IMR-90 (cell line): ENCODE results near the gene DHFR. TPM values are rescaled to one million over a fixed set of nuclear protein-coding genes. Genes with fewer than 3 reads are reported as not detected.

Source experiments
- ATAC-seq: fragments of 200-7000 bp; cut with Tn5 transposase; 2 replicates; pipeline ENCODE4 v1.9.1; 2020; ENCODE audit warnings: low read depth, mild to moderate bottlenecking, moderate library complexity
- BruUV-seq: library from RNA; stranded (reverse); fragments of 400-500 nt; replicated peaks from 2 replicates; lab custom pipeline; 2021; lab: Mats Ljungman, UMichigan
- CTCF ChIA-PET: fragments of 300-600 bp; formaldehyde crosslinking; extraction: SDS; loops from one replicate; lab custom pipeline; 2021; ENCODE audit warnings: antibody characterized with exemption; lab: Yijun Ruan, JAX
- POLR2A ChIA-PET: fragments of 300-600 bp; sonication (Branson Sonifier 250); formaldehyde crosslinking; loops from one replicate; lab custom pipeline; 2022; ENCODE audit warnings: antibody characterized with exemption; ENCODE audit not compliant: unreplicated experiment; lab: Charles Lee
- DNase-seq: peaks from one replicate; pipeline ENCODE4 v3.0.0; 2013
- H2AFZ ChIP-seq: replicated peaks from 2 replicates; pipeline ENCODE3; 2013; ENCODE audit warnings: low read length, mild to moderate bottlenecking; ENCODE audit not compliant: poor library complexity
- H2AK5ac ChIP-seq: 2 replicates; pipeline ENCODE4 v1.6.1; 2013; ENCODE audit warnings: low read depth, low read length, inconsistent platforms
- H2AK9ac ChIP-seq: replicated peaks from 2 replicates; pipeline ENCODE3; 2013; ENCODE audit warnings: mild to moderate bottlenecking, low read depth, low read length, moderate library complexity; ENCODE audit not compliant: poor library complexity
- H2BK120ac ChIP-seq: 2 replicates; pipeline ENCODE4 v1.6.1; 2013; ENCODE audit warnings: low read depth, low read length, inconsistent platforms
- H2BK15ac ChIP-seq: 3 replicates; pipeline ENCODE4 v1.6.1; 2013; ENCODE audit warnings: low read depth, low read length, inconsistent platforms
- H2BK20ac ChIP-seq: 2 replicates; pipeline ENCODE4 v1.6.1; 2013; ENCODE audit warnings: low read depth, mild to moderate bottlenecking, inconsistent platforms, low read length, moderate library complexity
- H2BK5ac ChIP-seq: 2 replicates; pipeline ENCODE4 v1.6.1; 2013; ENCODE audit warnings: mild to moderate bottlenecking, low read depth, low read length, inconsistent platforms; ENCODE audit not compliant: poor library complexity, severe bottlenecking
- H3K14ac ChIP-seq: replicated peaks from 2 replicates; pipeline ENCODE4 v1.6.1; 2013; ENCODE audit warnings: low read depth, low read length, inconsistent platforms
- H3K18ac ChIP-seq: 2 replicates; pipeline ENCODE4 v1.6.1; 2013; ENCODE audit warnings: low read depth, low read length, control low read depth
- H3K23ac ChIP-seq: 2 replicates; pipeline ENCODE4 v1.6.1; 2013; ENCODE audit warnings: low read depth, low read length, inconsistent platforms
- H3K27ac ChIP-seq: 2 replicates; pipeline ENCODE4 v1.5.1; 2013; ENCODE audit warnings: mild to moderate bottlenecking, control low read depth, low read length; ENCODE audit not compliant: insufficient read depth
- H3K27me3 ChIP-seq: 2 replicates; pipeline ENCODE4 v1.6.1; 2013; ENCODE audit warnings: low read length; ENCODE audit not compliant: control insufficient read depth, insufficient read depth
- H3K36me3 ChIP-seq: 2 replicates; pipeline ENCODE4 v1.6.1; 2013; ENCODE audit warnings: low read length, mixed read lengths; ENCODE audit not compliant: control insufficient read depth, insufficient read depth
- H3K4ac ChIP-seq: 2 replicates; pipeline ENCODE4 v1.6.1; 2013; ENCODE audit warnings: low read depth, low read length, inconsistent platforms
- H3K4me1 ChIP-seq: 2 replicates; pipeline ENCODE4 v1.6.1; 2013; ENCODE audit warnings: low read length, mixed read lengths; ENCODE audit not compliant: control insufficient read depth, insufficient read depth
- H3K4me2 ChIP-seq: 2 replicates; pipeline ENCODE4 v1.6.1; 2013; ENCODE audit warnings: low read depth, mild to moderate bottlenecking, control low read depth, low read length, moderate library complexity
- H3K4me3 ChIP-seq: 2 replicates; pipeline ENCODE4 v1.5.1; 2013; ENCODE audit warnings: low read depth, mild to moderate bottlenecking, control low read depth, low read length, moderate library complexity; ENCODE audit not compliant: insufficient read depth
- H3K56ac ChIP-seq: 2 replicates; pipeline ENCODE4 v1.6.1; 2013; ENCODE audit warnings: low read length, inconsistent platforms; ENCODE audit not compliant: insufficient read depth; ENCODE audit errors: extremely low read depth
- H3K79me1 ChIP-seq, 2 experiments: 2 replicates each; pipeline ENCODE4 v1.6.1; 2013; ENCODE audit warnings: low read length in 2 of 2, inconsistent platforms in 1 of 2, low read depth in 1 of 2
- H3K9ac ChIP-seq: 2 replicates; pipeline ENCODE4 v1.6.1; 2013; ENCODE audit warnings: low read depth, low read length, control low read depth
- H3K9me1 ChIP-seq: 2 replicates; pipeline ENCODE4 v1.6.1; 2013; ENCODE audit warnings: low read length, inconsistent platforms; ENCODE audit not compliant: insufficient read depth
- H3K9me3 ChIP-seq: 2 replicates; pipeline ENCODE4 v1.6.1; 2013; ENCODE audit warnings: low read length; ENCODE audit not compliant: control insufficient read depth, insufficient read depth
- H4K20me1 ChIP-seq: 2 replicates; pipeline ENCODE4 v1.6.1; 2013; ENCODE audit warnings: low read length, inconsistent platforms; ENCODE audit not compliant: insufficient read depth
- H4K5ac ChIP-seq: 2 replicates; pipeline ENCODE4 v1.6.1; 2013; ENCODE audit warnings: mild to moderate bottlenecking, low read depth, low read length, control low read depth
- H4K8ac ChIP-seq, 2 experiments: 2 replicates each; pipeline ENCODE4 v1.6.1; 2013; ENCODE audit warnings: low read depth in 2 of 2, low read length in 2 of 2, control low read depth in 1 of 2, inconsistent platforms in 1 of 2
- H4K91ac ChIP-seq: 2 replicates; pipeline ENCODE4 v1.6.1; 2013; ENCODE audit warnings: low read depth, low read length, inconsistent platforms; ENCODE audit not compliant: insufficient read depth
- BHLHE40 ChIP-seq: fragments of 150-350 bp; IDR thresholded peaks from 2 replicates; pipeline ENCODE4 v1.6.1; 2016; ENCODE audit warnings: mild to moderate bottlenecking, low read depth, low read length
- FOS ChIP-seq: fragments of 150-350 bp; IDR thresholded peaks from 2 replicates; pipeline ENCODE4 v1.6.1; 2016; ENCODE audit warnings: low read depth, low read length
- MAZ ChIP-seq: IDR thresholded peaks from 2 replicates; pipeline ENCODE4 v1.6.1; 2012; ENCODE audit warnings: low read depth, mild to moderate bottlenecking, low read length, improper control_type of control experiment, moderate library complexity, borderline replicate concordance
- POLR2A ChIP-seq: IDR thresholded peaks from 2 replicates; pipeline ENCODE4 v1.6.1; 2012; ENCODE audit warnings: mild to moderate bottlenecking, low read depth, low read length
- RAD21 ChIP-seq: IDR thresholded peaks from 2 replicates; pipeline ENCODE4 v1.6.1; 2012; ENCODE audit warnings: low read length, improper control_type of control experiment
- RCOR1 ChIP-seq: IDR thresholded peaks from 2 replicates; pipeline ENCODE4 v1.6.1; 2012; ENCODE audit warnings: mild to moderate bottlenecking, low read length, improper control_type of control experiment; ENCODE audit not compliant: insufficient replicate concordance
- RFX5 ChIP-seq: IDR thresholded peaks from 2 replicates; pipeline ENCODE4 v1.8.0; 2012; ENCODE audit warnings: low read depth, mild to moderate bottlenecking, low read length, moderate library complexity
- SMC3 ChIP-seq: fragments of 150-350 bp; IDR thresholded peaks from 2 replicates; pipeline ENCODE4 v1.6.1; 2016; ENCODE audit warnings: low read depth, mild to moderate bottlenecking, antibody characterized with exemption, low read length, moderate library complexity
- WGBS, 2 experiments: methylation state at CpG; one replicate each; pipeline versions ENCODE4 v1.1.5 to v1.1.7; 2013; ENCODE audit warnings: missing lambda C conversion rate in 2 of 2; ENCODE audit not compliant: insufficient read length in 1 of 2; ENCODE audit errors: extremely low coverage in 2 of 2; 5-methylcytosine and 5-hydroxymethylcytosine counted together
- dilution Hi-C: fragments of 300-500 bp; cut with HindIII; formaldehyde crosslinking; loops from one replicate; pipeline ENCODE4 v1.14.3; 2018; ENCODE audit warnings: low sequenced_read_pairs; ENCODE audit not compliant: unreplicated experiment
- in situ Hi-C: fragments of 300-500 bp; cut with MboI; formaldehyde crosslinking; loops from 3 replicates; pipeline ENCODE4 v1.14.3; 2019; ENCODE audit warnings: low sequenced_read_pairs, inconsistent platforms, mixed read lengths
- intact Hi-C: fragments of 100-400 bp; cut with micrococcal nuclease; formaldehyde crosslinking; loops from 2 replicates; pipeline ENCODE4 v1.10.0; 2022
- polyA plus RNA-seq, 3 experiments: library from polyadenylated mRNA; depleted of rRNA; stranded (reverse); fragments of >200 nt; gene quantifications; 2 replicates each; pipeline ENCODE4 v1.2.3, GENCODE V29; 2012; ENCODE audit warnings: low replicate concordance in 1 of 3
- total RNA-seq: library from RNA; depleted of rRNA; stranded (reverse); fragments of >200 nt; gene quantifications from 2 replicates; pipeline ENCODE4 v1.2.3, GENCODE V29; 2012
- TF ChIP-seq, protein P1 (sequence below): fragments of 150-350 bp; IDR thresholded peaks from 2 replicates; pipeline ENCODE4 v1.6.1; 2017; ENCODE audit warnings: mild to moderate bottlenecking, antibody characterized with exemption, low read length, low read depth

Gene DHFR
- total and polyA plus RNA-seq, 2 of the 4 experiments (the other 2 are of a cell fraction): 20.6 to 29.4 TPM

DNA sequence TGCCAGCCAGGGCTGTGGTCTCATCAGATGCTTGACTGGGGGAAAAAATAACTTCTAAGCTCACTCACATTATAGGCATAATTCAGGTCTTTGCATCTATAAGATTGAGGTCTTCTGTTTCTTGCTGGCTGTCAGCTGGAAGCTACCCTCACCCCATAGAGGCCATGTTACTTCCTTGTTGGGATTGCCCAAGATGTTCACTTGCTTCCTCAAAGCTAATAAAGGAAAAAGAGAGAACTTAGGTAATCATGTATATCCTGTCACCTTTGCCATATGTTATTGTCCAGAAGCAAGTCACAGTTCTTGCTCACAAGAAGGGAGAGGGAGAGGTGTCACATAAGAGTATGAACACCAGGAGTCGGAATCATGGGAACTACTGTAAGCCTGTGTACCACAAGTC, 46.1 kb downstream of the DHFR start:
- no peaks in the 10 kb centered on the region for H3K9me1 ChIP-seq
- H3K4me2 ChIP-seq: no peak overlapping the region
- WGBS, 2 experiments: no CpG with 5 or more reads among the region's 1 CpG
- H3K18ac ChIP-seq: no peak overlapping the region
- no peak overlapping the region for H3K9ac ChIP-seq
- ATAC-seq (no peak), DNase-seq (no peak)
- H4K8ac ChIP-seq: no peak overlapping the region
- no peak overlapping the region for H2BK5ac ChIP-seq
- intact Hi-C loops: no loop called here
- no peak overlapping the region for H3K23ac ChIP-seq
- H3K9me3 ChIP-seq: no peaks in the 10 kb centered on the region
- BruUV-seq: no TSS peak
- H2AK5ac ChIP-seq: no peak overlapping the region
- H2BK15ac ChIP-seq: no peak overlapping the region
- CTCF ChIA-PET: no interaction called here
- no peak overlapping the region for H3K27ac ChIP-seq
- no peak overlapping the region for H2AK9ac ChIP-seq
- no peak overlapping the region for H4K91ac ChIP-seq
- in situ Hi-C loops: no loop called here
- H3K36me3 ChIP-seq: no peaks in the 10 kb centered on the region
- no peak overlapping the region for H3K14ac ChIP-seq
- TF ChIP-seq, protein P1, sequence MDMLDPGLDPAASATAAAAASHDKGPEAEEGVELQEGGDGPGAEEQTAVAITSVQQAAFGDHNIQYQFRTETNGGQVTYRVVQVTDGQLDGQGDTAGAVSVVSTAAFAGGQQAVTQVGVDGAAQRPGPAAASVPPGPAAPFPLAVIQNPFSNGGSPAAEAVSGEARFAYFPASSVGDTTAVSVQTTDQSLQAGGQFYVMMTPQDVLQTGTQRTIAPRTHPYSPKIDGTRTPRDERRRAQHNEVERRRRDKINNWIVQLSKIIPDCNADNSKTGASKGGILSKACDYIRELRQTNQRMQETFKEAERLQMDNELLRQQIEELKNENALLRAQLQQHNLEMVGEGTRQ: no peak
- TF ChIP-seq FOS: no peak
- TF ChIP-seq POLR2A: no peak
- no peak for TF ChIP-seq BHLHE40
- no peak for TF ChIP-seq RAD21
- TF ChIP-seq SMC3: no peak
- TF ChIP-seq MAZ: no peak
- no peak for TF ChIP-seq RFX5
- no peak for TF ChIP-seq RCOR1
- no peaks in the 10 kb centered on the region for H3K79me1 ChIP-seq
- no peaks in the 10 kb centered on the region for H4K20me1 ChIP-seq
- H2BK20ac ChIP-seq: no peak overlapping the region
- POLR2A ChIA-PET: no interaction called here
- no peaks in the 10 kb centered on the region for H3K27me3 ChIP-seq
- no peak overlapping the region for H3K56ac ChIP-seq
- no peak overlapping the region for H3K4ac ChIP-seq
- H3K4me3 ChIP-seq: no peak overlapping the region
- H2BK120ac ChIP-seq: no peak overlapping the region
- no peak overlapping the region for H2AFZ ChIP-seq
- dilution Hi-C loops: no loop called here
- no peak overlapping the region for H4K5ac ChIP-seq
- no peaks in the 10 kb centered on the region for H3K4me1 ChIP-seq
